HCT116 (cell line): Measurements from ENCODE around the gene DRG1.

Experiments
- ATF3 ChIP-seq: IDR thresholded peaks from 2 replicates; pipeline ENCODE4 v1.6.1; 2012
- CEBPB ChIP-seq: IDR thresholded peaks from 2 replicates; pipeline ENCODE4 v1.6.1; 2012; ENCODE audit warnings: low read depth
- CTCF ChIP-seq, 3 experiments: fragments of 200-600 bp in 1 of 3; sonication (generic) in 1 of 3; IDR thresholded peaks in 2 of 3; conservative IDR thresholded peaks in 1 of 3; 2 replicates each; pipeline ENCODE4 v1.5.1; 2012 to 2017; ENCODE audit warnings: low read depth in 2 of 3, low read length in 2 of 3, antibody characterized with exemption in 1 of 3, borderline replicate concordance in 1 of 3, control low read depth in 1 of 3, mild to moderate bottlenecking in 1 of 3, mixed read lengths in 1 of 3, mixed run types in 1 of 3, moderate library complexity in 1 of 3; ENCODE audit not compliant: insufficient read depth in 1 of 3
- EZH2 ChIP-seq: fragments of 200-600 bp; sonication (generic); IDR thresholded peaks from 2 replicates; pipeline ENCODE4 v1.6.1; 2017; ENCODE audit warnings: antibody characterized with exemption, mixed run types
- EZH2phosphoT487 ChIP-seq: fragments of 200-600 bp; IDR thresholded peaks from 2 replicates; pipeline ENCODE4 v1.6.1; 2018; ENCODE audit warnings: antibody characterized with exemption, borderline replicate concordance
- MAX ChIP-seq: IDR thresholded peaks from 2 replicates; pipeline ENCODE4 v1.6.1; 2012
- POLR2A ChIP-seq: IDR thresholded peaks from 2 replicates; pipeline ENCODE4 v1.7.0; 2011; ENCODE audit warnings: borderline replicate concordance; ENCODE audit not compliant: insufficient read depth, insufficient read length; ENCODE audit errors: extremely low read depth
- POLR2AphosphoS5 ChIP-seq: IDR thresholded peaks from 2 replicates; pipeline ENCODE4 v1.6.1; 2011; ENCODE audit warnings: mild to moderate bottlenecking, low read depth, low read length, moderate library complexity
- REST ChIP-seq: IDR thresholded peaks from 2 replicates; pipeline ENCODE4 v1.6.1; 2012; ENCODE audit warnings: low read depth

- TF ChIP-seq CTCF (IDR thresholded peaks at IDR 0.05 in 2 of 3, conservative IDR thresholded peaks at IDR 0.05 in 1 of 3; ENCODE audit: borderline replicate concordance in 1 of 3, insufficient read depth in 1 of 3, low read depth in 2 of 3, low read length in 2 of 3), result no peak
- TF ChIP-seq POLR2A, result no peak
- no peak for TF ChIP-seq POLR2AphosphoS5
- TF ChIP-seq MAX, result no peak
- no peak for TF ChIP-seq REST
- no peak for TF ChIP-seq CEBPB
- no peak for TF ChIP-seq ATF3
- no peak for TF ChIP-seq EZH2
- no peak for TF ChIP-seq EZH2phosphoT487
These were observed 50.1 kb downstream of the DRG1 start for GRCh38 chr22:31449506-31449905.
